Stimulated activated CD8-positive, alpha-beta memory T cell treated with anti-CD3 and anti-CD28 coated beads, Interleukin-12 subunit alpha, Interleukin-12 subunit beta, amount 100 ng/mL, for 24 hours (primary cell): ENCODE data around the gene ABHD6.
"Not testable (repeated sequence)": the region's sequence is repeated elsewhere in the genome, so short reads cannot be mapped to it uniquely, and the experiment has no call there.

Experiments used
- DNase-seq: peaks from one replicate; pipeline ENCODE4 v3.0.0-alpha.2; 2020; ENCODE audit errors: extremely low read depth

ABHD6 gene

GRCh38 chr3:58237238-58237940 is at the start of gene ABHD6:
TSS of gene ABHD6 (plus strand) at chr3:58237792. CDS start at chr3:58256587, 18,795 bp downstream.
- DNase-seq = peak; percentile 42

GRCh38 chr3:58188173-58188564 is 49.4 kb upstream of the ABHD6 start:
- no peak for DNase-seq

GRCh38 chr3:58188921-58189451 is 48.6 kb upstream of the ABHD6 start:
- DNase-seq = no peak

- no peak for DNase-seq
These were observed 47.9 kb upstream of the ABHD6 start for GRCh38 chr3:58189691-58190090.

GRCh38 chr3:58190291-58190690 is 47.3 kb upstream of the ABHD6 start:
- no peak for DNase-seq

GRCh38 chr3:58190882-58191281 is 46.7 kb upstream of the ABHD6 start:
- no peak for DNase-seq

GRCh38 chr3:58191361-58191991 is 46.1 kb upstream of the ABHD6 start:
- DNase-seq = no peak

- no peak for DNase-seq
These were observed 45.5 kb upstream of the ABHD6 start for GRCh38 chr3:58192069-58192468.

GRCh38 chr3:58193682-58194407 is 43.7 kb upstream of the ABHD6 start:
- no peak for DNase-seq

GRCh38 chr3:58197588-58197987 is 40.0 kb upstream of the ABHD6 start:
- no peak for DNase-seq

GRCh38 chr3:58198362-58198761 is 39.2 kb upstream of the ABHD6 start:
- no peak for DNase-seq

- no peak for DNase-seq
These were observed 38.8 kb upstream of the ABHD6 start for GRCh38 chr3:58198804-58199203.

GRCh38 chr3:58200121-58200709 is 37.4 kb upstream of the ABHD6 start:
- DNase-seq = no peak

- no peak for DNase-seq
These were observed 36.7 kb upstream of the ABHD6 start for GRCh38 chr3:58200846-58201355.

GRCh38 chr3:58201451-58201850 is 36.1 kb upstream of the ABHD6 start:
- DNase-seq = not testable (repeated sequence)

GRCh38 chr3:58202917-58203360 is 34.7 kb upstream of the ABHD6 start:
- no peak for DNase-seq

GRCh38 chr3:58203541-58203940 is 34.1 kb upstream of the ABHD6 start:
- DNase-seq = no peak

- DNase-seq = no peak
These were observed 32.9 kb upstream of the ABHD6 start for GRCh38 chr3:58204720-58205119.

GRCh38 chr3:58205981-58206380 is 31.6 kb upstream of the ABHD6 start:
- DNase-seq = no peak

- DNase-seq = no peak
These were observed 31.1 kb upstream of the ABHD6 start for GRCh38 chr3:58206406-58207011.

- no peak for DNase-seq
These were observed 29.6 kb upstream of the ABHD6 start for GRCh38 chr3:58207954-58208353.

GRCh38 chr3:58209933-58210332 is 27.7 kb upstream of the ABHD6 start:
- DNase-seq = no peak
